K562 (cell line): ENCODE results near the gene CABP4. TPM values are rescaled to one million over a fixed set of nuclear protein-coding genes. Genes with fewer than 3 reads are reported as not detected.
A peak's percentile ranks its signal among the peaks of the same experiment; 100 is the strongest.

ENCODE experiments used
- ARID1B ChIP-seq: fragments of 450-650 bp; IDR thresholded peaks from 2 replicates; pipeline ENCODE4 v1.6.1; 2016; ENCODE audit warnings: antibody characterized with exemption, mild to moderate bottlenecking, inconsistent platforms
- BCOR ChIP-seq: fragments of 450-650 bp; IDR thresholded peaks from 2 replicates; pipeline ENCODE4 v1.6.1; 2016
- BHLHE40 ChIP-seq: IDR thresholded peaks from 2 replicates; pipeline ENCODE4 v1.6.1; 2011; ENCODE audit warnings: low read length, improper control_type of control experiment
- CEBPB ChIP-seq: fragments of 450-650 bp; IDR thresholded peaks from 2 replicates; pipeline ENCODE4 v1.6.1; 2016; ENCODE audit warnings: missing genetic modification characterization, missing compliant biosample characterization
- DIDO1 ChIP-seq: fragments of 450-650 bp; IDR thresholded peaks from 2 replicates; pipeline ENCODE4 v1.6.1; 2016; ENCODE audit warnings: low read depth, missing biosample characterization, missing genetic modification characterization
- DLX4 ChIP-seq: fragments of 250-450 bp; sonication (Bioruptor Pico); IDR thresholded peaks from 2 replicates; pipeline ENCODE4 v1.6.1; 2021; ENCODE audit warnings: mild to moderate bottlenecking
- ELF2 ChIP-seq: fragments of 250-450 bp; sonication (Bioruptor Pico); IDR thresholded peaks from 2 replicates; pipeline ENCODE4 v1.5.0; 2021; ENCODE audit warnings: mild to moderate bottlenecking
- GABPB1 ChIP-seq: sonication (generic); formaldehyde crosslinking; IDR thresholded peaks from 2 replicates; pipeline ENCODE4 v1.8.0; 2022; ENCODE audit warnings: mild to moderate bottlenecking, missing genetic modification reagents
- GTF2E2 ChIP-seq: fragments of 200-800 bp; sonication (Bioruptor generic); IDR thresholded peaks from 2 replicates; pipeline ENCODE4 v1.6.1; 2016; ENCODE audit warnings: missing genetic modification characterization, missing compliant biosample characterization
- NCOA1 ChIP-seq: fragments of 450-650 bp; IDR thresholded peaks from 2 replicates; pipeline ENCODE4 v1.6.1; 2016; ENCODE audit warnings: low read depth
- NR1H2 ChIP-seq: sonication (generic); formaldehyde crosslinking; IDR thresholded peaks from 2 replicates; pipeline ENCODE4 v1.4.0; 2020; ENCODE audit warnings: mild to moderate bottlenecking, missing genetic modification reagents
- OTX1 ChIP-seq: fragments of 450-650 bp; formaldehyde crosslinking; IDR thresholded peaks from 2 replicates; pipeline ENCODE4 v1.4.0; 2022; ENCODE audit warnings: mild to moderate bottlenecking
- PHTF2 ChIP-seq: fragments of 250-450 bp; sonication (Bioruptor Pico); IDR thresholded peaks from 2 replicates; pipeline ENCODE4 v1.5.0; 2021; ENCODE audit warnings: mild to moderate bottlenecking
- SP1 ChIP-seq: sonication (generic); formaldehyde crosslinking; IDR thresholded peaks from 2 replicates; pipeline ENCODE4 v1.8.1; 2022; ENCODE audit warnings: mild to moderate bottlenecking, missing genetic modification reagents
- SREBF1 ChIP-seq: fragments of 150-350 bp; IDR thresholded peaks from 2 replicates; pipeline ENCODE4 v1.6.1; 2014; ENCODE audit warnings: antibody characterized with exemption, low read depth, low read length, borderline replicate concordance
- SREBF2 ChIP-seq: sonication (generic); formaldehyde crosslinking; IDR thresholded peaks from 2 replicates; pipeline ENCODE4 v1.4.0; 2020; ENCODE audit warnings: mild to moderate bottlenecking, missing genetic modification reagents
- VEZF1 ChIP-seq: fragments of 200-800 bp; sonication (Bioruptor generic); IDR thresholded peaks from 2 replicates; pipeline ENCODE4 v1.6.1; 2017; ENCODE audit warnings: missing genetic modification characterization, missing compliant biosample characterization
- ZNF407 ChIP-seq: fragments of 450-650 bp; IDR thresholded peaks from 2 replicates; pipeline ENCODE4 v1.6.1; 2016; ENCODE audit warnings: low read depth
- ZNF644 ChIP-seq: fragments of 200-800 bp; sonication (Bioruptor generic); IDR thresholded peaks from 2 replicates; pipeline ENCODE4 v1.6.1; 2016; ENCODE audit warnings: low read depth, missing genetic modification characterization, missing compliant biosample characterization
- polyA plus RNA-seq, 8 experiments: library from polyadenylated mRNA; depleted of rRNA in 4 of 8; stranded (reverse) in 5 of 8; unstranded in 3 of 8; fragments of >200 nt; fragmentation: Nextera tagmentation in 2 of 8; fragmentation: Illumina TruSeq in 1 of 8; extraction: Ambion mirVana in 2 of 8; extraction: Trizol in 1 of 8; gene quantifications; 2 replicates each; pipeline versions ENCODE4 v1.2.1 to v1.2.3, GENCODE V29; 2011 to 2014; ENCODE audit warnings: inconsistent platforms in 1 of 8, missing spikeins in 1 of 8
- total RNA-seq, 7 experiments: library from RNA; depleted of rRNA in 6 of 7; stranded (reverse); fragments of >200 nt in 6 of 7; fragmentation: Illumina TruSeq in 2 of 7; extraction: Trizol in 2 of 7; gene quantifications; 2 replicates each; pipeline versions ENCODE4 v1.2.1 to v1.2.3, GENCODE V29; 2011 to 2021; ENCODE audit warnings: low replicate concordance in 1 of 7

Gene CABP4
- total and polyA plus RNA-seq, 9 of the 15 experiments (the other 6 are each of a cell fraction or from before 2014, with no cell fraction given) = 0.11 TPM; not detected in 8

- TF ChIP-seq ZNF644 (tag) (peak; percentile 54; the same call in 1 of the 2 replicates), GABPB1 (CRISPR knock-in tag) (peak; percentile 62; the same call in 1 of the 2 replicates), OTX1 (CRISPR knock-in tag) (peak; percentile 16; the same call in 1 of the 2 replicates), BHLHE40 (peak; percentile 59), DIDO1 (tag) (no peak), VEZF1 (CRISPR knock-in tag) (peak; percentile 30), SREBF2 (0 out of 2 replicates have a peak, but pooled peaks have one; percentile 21), BCOR (no peak), GTF2E2 (no peak), PHTF2 (no peak), NR1H2 (no peak), CEBPB (tag) (peak; percentile 53), NCOA1 (no peak), DLX4 (CRISPR knock-in tag) (no peak), ZNF407 (0 out of 2 replicates have a peak, but pooled peaks have one; percentile 26), SP1 (CRISPR knock-in tag) (0 out of 2 replicates have a peak, but pooled peaks have one; percentile 23), ARID1B (peak; percentile 55), ELF2 (CRISPR knock-in tag) (no peak), SREBF1 (no peak)
These were observed 8.7 kb downstream of the CABP4 start (continued) for GRCh38 chr11:67463680-67464410.
